ENCODE results near the gene ST7.

DNA sequence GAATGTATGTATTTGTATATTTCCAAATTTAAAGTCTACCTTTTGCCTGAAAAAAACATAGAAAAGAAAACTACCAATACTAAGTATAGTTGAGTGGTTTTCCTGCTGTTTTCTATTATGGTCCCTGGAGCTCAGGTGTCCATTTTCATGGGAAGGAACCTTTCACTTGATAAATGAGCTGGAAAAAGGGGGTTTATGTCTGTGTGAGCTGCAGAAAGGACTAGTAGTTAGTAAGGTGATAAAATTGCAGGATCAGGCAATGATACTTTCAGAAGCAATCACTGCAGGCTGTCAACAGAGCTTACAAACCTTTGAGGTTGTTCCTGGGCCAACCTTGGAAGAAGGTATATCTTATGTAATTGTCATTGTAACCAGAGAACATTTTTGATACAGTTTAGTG, 48.0 kb downstream of the ST7 start:
- TF ChIP-seq, protein P1, sequence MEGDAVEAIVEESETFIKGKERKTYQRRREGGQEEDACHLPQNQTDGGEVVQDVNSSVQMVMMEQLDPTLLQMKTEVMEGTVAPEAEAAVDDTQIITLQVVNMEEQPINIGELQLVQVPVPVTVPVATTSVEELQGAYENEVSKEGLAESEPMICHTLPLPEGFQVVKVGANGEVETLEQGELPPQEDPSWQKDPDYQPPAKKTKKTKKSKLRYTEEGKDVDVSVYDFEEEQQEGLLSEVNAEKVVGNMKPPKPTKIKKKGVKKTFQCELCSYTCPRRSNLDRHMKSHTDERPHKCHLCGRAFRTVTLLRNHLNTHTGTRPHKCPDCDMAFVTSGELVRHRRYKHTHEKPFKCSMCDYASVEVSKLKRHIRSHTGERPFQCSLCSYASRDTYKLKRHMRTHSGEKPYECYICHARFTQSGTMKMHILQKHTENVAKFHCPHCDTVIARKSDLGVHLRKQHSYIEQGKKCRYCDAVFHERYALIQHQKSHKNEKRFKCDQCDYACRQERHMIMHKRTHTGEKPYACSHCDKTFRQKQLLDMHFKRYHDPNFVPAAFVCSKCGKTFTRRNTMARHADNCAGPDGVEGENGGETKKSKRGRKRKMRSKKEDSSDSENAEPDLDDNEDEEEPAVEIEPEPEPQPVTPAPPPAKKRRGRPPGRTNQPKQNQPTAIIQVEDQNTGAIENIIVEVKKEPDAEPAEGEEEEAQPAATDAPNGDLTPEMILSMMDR (IDR thresholded peaks at IDR 0.05), result no peak
- no peak for TF ChIP-seq ZFX (IDR thresholded peaks at IDR 0.05; ENCODE audit: borderline replicate concordance)

Measured in 22Rv1 (cell line).